ENCODE measurements around the gene PON2.
"Not testable (repeated sequence)": the region's sequence is repeated elsewhere in the genome, so short reads cannot be mapped to it uniquely, and the experiment has no call there.

PON2 gene

GRCh38 chr7:95407751-95408150 is 27.1 kb downstream of the PON2 start:
- DNase-seq (ENCODE audit: low read depth in 2 of 3, low spot score in 2 of 3), result no peak

DNA sequence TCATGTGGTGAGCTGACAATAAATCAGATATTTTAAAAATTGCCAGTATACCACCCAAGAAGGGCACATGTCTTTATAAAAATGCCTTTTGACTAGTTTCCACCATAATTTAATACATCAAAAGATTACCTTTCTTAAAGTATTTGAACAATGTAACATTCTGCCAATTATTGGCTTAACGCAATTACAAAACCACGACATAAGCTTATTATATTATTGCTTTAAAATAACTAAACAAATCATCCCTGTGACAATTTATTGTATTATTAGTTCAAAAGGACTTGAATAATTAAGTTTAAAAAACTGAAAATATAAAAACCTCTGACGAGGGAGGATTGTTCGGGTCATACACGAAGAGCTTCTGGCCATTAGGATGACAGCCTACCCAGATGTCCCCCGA is 29.0 kb downstream of the PON2 start:
- no peak for DNase-seq (ENCODE audit: low read depth in 2 of 3, low spot score in 2 of 3)

- DNase-seq (ENCODE audit: low read depth in 2 of 3, low spot score in 2 of 3), result no peak
These were observed 29.6 kb downstream of the PON2 start for GRCh38 chr7:95405208-95405607.

GRCh38 chr7:95404316-95404865 is 30.4 kb downstream of the PON2 start:
- DNase-seq (ENCODE audit: low read depth in 2 of 3, low spot score in 2 of 3), result no peak

DNA sequence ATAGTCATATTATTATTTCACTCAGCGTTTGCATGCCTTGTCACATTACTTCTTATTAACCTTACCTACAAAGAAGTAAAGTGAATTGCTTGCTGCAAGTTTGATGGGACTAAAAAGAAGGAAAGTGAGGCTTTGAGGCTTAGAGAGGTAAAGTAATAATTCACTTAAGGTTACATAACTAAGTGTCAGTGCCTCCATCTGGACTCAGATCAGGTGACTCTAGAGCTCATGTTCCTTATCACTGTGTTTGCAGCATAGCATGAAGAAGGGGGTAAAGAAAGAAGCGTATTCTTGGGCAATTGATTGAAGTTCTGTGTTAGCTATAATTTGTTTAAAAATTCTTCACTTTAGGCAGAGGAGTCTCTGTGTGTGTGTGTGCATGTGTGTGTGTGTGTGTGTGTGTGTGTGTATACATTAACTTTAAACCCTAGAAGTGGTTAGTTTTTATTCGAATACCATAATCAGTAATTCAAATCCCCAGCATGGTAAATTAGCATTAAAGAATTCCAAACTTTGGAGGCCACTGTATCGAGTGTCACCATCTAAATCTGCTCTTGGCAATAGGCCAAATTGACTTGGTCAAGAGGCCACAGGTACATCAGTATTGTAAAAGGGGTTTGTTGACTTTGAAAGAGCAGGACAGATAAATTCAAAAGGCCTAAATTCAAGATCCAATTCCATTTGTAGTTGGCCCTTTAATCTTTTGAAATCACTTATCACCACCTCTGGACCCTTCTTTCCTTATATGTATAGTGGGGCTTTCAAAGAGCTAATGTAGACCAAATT is 36.5 kb downstream of the PON2 start:
- DNase-seq (ENCODE audit: low read depth in 2 of 3, low spot score in 2 of 3), result no peak

DNA sequence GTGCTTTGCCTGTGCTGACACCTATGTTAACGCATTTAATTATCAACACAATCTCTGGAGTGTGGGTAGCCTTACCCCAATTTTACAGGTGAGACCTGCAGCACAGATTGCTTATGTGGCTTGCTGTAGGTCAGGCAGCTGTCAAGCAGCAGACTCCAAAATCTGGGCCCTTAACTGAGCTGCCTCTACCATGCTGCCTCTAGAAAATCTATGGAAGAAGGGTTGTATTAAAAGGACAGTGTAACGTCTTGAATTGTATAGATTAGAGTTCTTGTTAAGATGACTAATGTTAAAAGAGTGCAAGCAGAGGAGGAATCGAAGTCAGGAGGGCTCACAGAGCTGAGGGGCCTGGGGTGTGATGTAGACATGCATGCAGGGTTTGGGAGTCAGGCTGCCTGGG is 37.4 kb downstream of the PON2 start:
- DNase-seq (ENCODE audit: low read depth in 2 of 3, low spot score in 2 of 3), result no peak

- DNase-seq (ENCODE audit: low read depth in 2 of 3, low spot score in 2 of 3), result peak in 2 of 3 experiments; percentile 1 to 2
These were observed 38.4 kb downstream of the PON2 start, which contains the start of gene PON3 for GRCh38 chr7:95396136-95397032. Gene PON3 (minus strand): TSS chr7:95396375. CDS start chr7:95396350, 25 bp downstream.

GRCh38 chr7:95395755-95396135 is 39.1 kb downstream of the PON2 start:
- no peak for DNase-seq (ENCODE audit: low read depth in 2 of 3, low spot score in 2 of 3)

- DNase-seq (ENCODE audit: low read depth in 2 of 3, low spot score in 2 of 3), result no peak
These were observed 40.5 kb downstream of the PON2 start for GRCh38 chr7:95394370-95394769.

DNA sequence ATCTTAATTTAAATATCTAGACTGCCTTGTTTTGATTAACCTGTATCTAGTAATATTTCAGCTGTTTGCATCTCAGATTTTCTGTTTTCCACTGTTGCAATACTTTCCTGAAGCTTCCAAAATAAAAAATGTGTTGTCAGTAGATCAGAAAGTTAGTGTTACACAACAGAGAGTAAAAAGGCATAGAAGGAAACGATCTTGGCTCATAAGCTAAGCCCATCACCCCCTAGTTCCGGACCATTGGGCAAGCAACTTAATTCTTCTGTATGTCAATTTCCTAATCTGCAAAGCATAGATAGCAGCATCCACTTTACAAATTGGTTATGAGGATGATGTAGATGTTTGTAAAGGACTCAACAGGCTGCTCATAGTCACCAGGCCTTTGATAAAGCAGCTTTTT is 43.1 kb downstream of the PON2 start:
- no peak for DNase-seq (ENCODE audit: low read depth in 2 of 3, low spot score in 2 of 3)

GRCh38 chr7:95389516-95389915 is 45.3 kb downstream of the PON2 start:
- DNase-seq (ENCODE audit: low read depth in 2 of 3, low spot score in 2 of 3), result no peak

DNA sequence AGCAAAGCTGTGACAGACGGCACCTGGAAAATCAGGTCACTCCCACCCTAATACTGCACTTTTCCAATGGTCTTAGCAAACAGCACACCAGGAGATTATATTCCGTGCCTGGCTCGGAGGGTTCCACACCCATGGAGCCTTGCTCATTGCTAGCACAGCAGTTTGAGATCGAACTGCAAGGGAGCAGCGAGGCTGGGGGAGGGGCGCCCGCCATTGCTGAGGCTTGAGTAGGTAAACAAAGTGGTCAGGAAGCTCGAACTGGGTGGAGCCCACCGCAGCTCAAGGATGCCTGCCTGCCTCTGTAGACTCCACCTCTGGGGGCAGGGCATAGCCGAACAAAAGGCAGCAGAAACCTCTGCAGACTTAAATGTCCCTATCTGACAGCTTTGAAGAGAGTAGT is 55.4 kb downstream of the PON2 start:
- DNase-seq (ENCODE audit: low read depth in 2 of 3, low spot score in 2 of 3), result not testable (repeated sequence)

- DNase-seq (ENCODE audit: low read depth in 2 of 3, low spot score in 2 of 3), result no peak
These were observed 58.0 kb downstream of the PON2 start for GRCh38 chr7:95376632-95377400.

DNA sequence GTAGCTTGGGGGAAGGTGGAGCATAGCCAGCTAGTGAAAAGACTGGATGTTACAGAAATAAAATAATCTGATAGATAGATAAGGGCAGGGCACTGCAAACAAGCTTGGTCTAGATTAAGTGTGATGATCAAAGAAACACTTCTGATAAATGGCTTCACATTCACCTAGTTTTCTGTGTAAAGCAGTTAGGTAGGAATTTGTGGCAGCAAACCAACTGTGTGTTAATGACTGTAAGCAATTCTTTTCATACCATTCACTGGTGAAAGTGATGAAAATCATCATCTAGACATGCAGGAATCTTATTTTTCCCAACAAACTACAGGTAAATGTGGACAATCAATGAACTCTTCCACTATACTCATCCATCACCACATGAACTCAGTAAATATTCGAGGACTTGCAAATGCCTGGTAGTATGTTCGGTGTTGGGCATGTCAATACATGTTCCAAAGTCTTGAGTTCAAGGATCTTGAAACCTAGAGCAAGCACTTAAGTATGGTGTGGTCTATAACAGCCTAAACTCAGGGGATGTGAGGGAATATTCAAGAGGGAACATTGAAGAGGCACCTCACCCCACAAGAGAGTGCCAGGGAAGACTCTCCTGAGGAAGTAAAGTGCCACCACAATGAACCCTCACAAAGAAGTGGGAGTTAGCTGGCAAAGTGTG is 59.1 kb downstream of the PON2 start:
- DNase-seq (ENCODE audit: low read depth in 2 of 3, low spot score in 2 of 3), result no peak

DNA sequence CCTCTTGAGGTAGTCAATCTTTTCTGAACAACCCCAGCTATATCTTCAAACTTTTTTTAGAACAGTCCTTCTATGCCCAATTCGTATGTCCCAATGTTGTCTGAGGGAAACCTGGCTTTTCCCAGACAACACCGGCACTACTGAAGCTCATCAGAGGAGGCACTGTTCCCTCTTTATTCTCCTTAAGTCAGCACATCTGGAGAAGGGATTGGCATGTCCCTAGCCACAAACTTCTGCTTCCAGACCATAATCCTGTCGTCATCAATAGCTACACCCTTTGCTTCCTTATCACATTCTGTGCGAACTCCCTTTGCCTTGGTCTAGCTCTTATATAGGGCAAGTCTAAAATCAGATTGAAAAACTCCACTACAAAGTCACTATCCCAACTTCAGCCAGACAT is 61.5 kb downstream of the PON2 start:
- DNase-seq (ENCODE audit: low read depth in 2 of 3, low spot score in 2 of 3), result no peak

- DNase-seq (ENCODE audit: low read depth in 2 of 3, low spot score in 2 of 3), result no peak
These were observed 66.6 kb downstream of the PON2 start for GRCh38 chr7:95368235-95368634.

GRCh38 chr7:95367606-95368005 is 67.2 kb downstream of the PON2 start:
- no peak for DNase-seq (ENCODE audit: low read depth in 2 of 3, low spot score in 2 of 3)

GRCh38 chr7:95365151-95365550 is 69.7 kb downstream of the PON2 start:
- DNase-seq (ENCODE audit: low read depth in 2 of 3, low spot score in 2 of 3), result no peak

DNA sequence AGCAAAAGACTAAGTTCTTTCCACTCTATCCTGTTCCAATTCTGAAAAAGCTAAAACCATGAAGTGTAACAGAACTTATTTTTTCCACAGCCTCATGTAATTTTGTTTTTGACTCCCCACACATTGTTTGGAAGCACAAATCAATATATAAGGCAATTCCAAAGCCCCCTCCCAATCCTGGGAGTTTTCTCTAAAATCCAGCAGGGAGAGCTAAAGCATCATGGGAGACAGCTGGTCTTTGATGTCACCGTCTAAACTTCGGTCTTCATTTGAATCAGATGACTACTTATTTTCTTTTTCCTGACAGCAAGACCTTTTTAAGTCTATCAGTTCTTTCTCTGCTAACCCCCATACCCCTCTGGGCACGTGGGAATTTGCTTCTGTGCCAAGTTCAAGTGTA is 77.2 kb downstream of the PON2 start:
- no peak for DNase-seq (ENCODE audit: low read depth in 2 of 3, low spot score in 2 of 3)
